H1 (cell line): ENCODE results near the gene GNG4. TPM values are rescaled to one million over a fixed set of nuclear protein-coding genes. Genes with fewer than 3 reads are reported as not detected.

Experiments
- HDAC2 ChIP-seq, 2 experiments: fragments of 300-600 bp in 1 of 2; sonication (generic) in 1 of 2; IDR thresholded peaks; 2 replicates each; pipeline ENCODE4 v1.6.1; 2011 to 2012; ENCODE audit warnings: low read depth in 2 of 2, low read length in 2 of 2, mild to moderate bottlenecking in 2 of 2, moderate library complexity in 2 of 2, borderline replicate concordance in 1 of 2, inconsistent platforms in 1 of 2
- JUND ChIP-seq: IDR thresholded peaks from 2 replicates; pipeline ENCODE4 v1.6.1; 2011; ENCODE audit warnings: mild to moderate bottlenecking, improper control_type of control experiment, low read length
- RNF2 ChIP-seq: fragments of 200-900, 300-1000 bp; sonication (generic); IDR thresholded peaks from 2 replicates; pipeline ENCODE4 v1.7.1; 2016; ENCODE audit warnings: borderline replicate concordance, low read depth, mild to moderate bottlenecking, antibody characterized with exemption, low read length; ENCODE audit not compliant: poor library complexity, severe bottlenecking; ENCODE audit errors: missing control alignments
- TEAD4 ChIP-seq: IDR thresholded peaks from 2 replicates; pipeline ENCODE4 v1.6.1; 2012; ENCODE audit warnings: low read depth, low read length, inconsistent platforms, mixed read lengths
- YY1 ChIP-seq: IDR thresholded peaks from 2 replicates; pipeline ENCODE4 v1.6.1; 2011; ENCODE audit warnings: low read depth, mild to moderate bottlenecking, low read length
- polyA plus RNA-seq, 7 experiments: library from polyadenylated mRNA; depleted of rRNA in 3 of 7; stranded (reverse) in 5 of 7; unstranded in 2 of 7; fragments of >200 nt in 5 of 7; fragments of 200-250 nt in 2 of 7; gene quantifications; 1 replicate in 5 of 7; 2 replicates in 1 of 7; 4 replicates in 1 of 7; pipeline versions ENCODE4 v1.2.1 to v1.2.3, GENCODE V29; 2011 to 2013; ENCODE audit warnings: missing spikeins in 2 of 7, mixed read lengths in 2 of 7
- total RNA-seq: library from RNA; stranded (reverse); fragmentation: NEBNext Ultra II Directional; extraction: Animal tissue kit (Norgen Biotek cat#: 25700); gene quantifications from 2 replicates; pipeline ENCODE4 v1.2.1, GENCODE V29; 2021
- TF ChIP-seq, protein P1 (sequence below): IDR thresholded peaks from 2 replicates; pipeline ENCODE4 v1.6.1; 2011; ENCODE audit warnings: low read length, improper control_type of control experiment

GNG4 gene
- total and polyA plus RNA-seq, 2 of the 8 experiments (the other 6 are each of a cell fraction or from before 2014, with no cell fraction given), result 95.5 to 96.8 TPM

DNA sequence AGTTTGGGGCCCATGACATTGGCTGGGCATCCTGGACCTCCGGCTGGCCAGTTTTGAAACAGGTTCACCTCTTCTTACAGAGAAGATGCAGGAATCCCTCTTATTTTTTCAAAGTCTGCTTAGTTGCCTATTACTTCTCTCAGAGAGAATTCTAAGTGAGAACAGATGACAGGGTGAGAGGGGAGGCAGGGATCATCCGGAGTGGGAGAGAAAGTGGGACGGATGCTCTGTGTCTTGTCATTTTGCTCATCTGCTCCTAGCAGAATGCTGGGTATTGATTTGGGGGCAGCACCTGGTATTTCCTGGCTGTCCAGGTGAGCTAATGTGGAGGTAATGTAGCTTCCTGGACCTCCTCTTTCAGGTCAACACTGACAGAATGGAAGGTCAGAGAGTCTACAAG, 32.4 kb downstream of the GNG4 start (continued):
- TF ChIP-seq HDAC2 (IDR thresholded peaks at IDR 0.05; ENCODE audit: borderline replicate concordance in 1 of 2, low read depth in 2 of 2, low read length in 2 of 2) (no peak), JUND (no peak), YY1 (no peak), TEAD4 (no peak), RNF2 (no peak)
- TF ChIP-seq, protein P1, sequence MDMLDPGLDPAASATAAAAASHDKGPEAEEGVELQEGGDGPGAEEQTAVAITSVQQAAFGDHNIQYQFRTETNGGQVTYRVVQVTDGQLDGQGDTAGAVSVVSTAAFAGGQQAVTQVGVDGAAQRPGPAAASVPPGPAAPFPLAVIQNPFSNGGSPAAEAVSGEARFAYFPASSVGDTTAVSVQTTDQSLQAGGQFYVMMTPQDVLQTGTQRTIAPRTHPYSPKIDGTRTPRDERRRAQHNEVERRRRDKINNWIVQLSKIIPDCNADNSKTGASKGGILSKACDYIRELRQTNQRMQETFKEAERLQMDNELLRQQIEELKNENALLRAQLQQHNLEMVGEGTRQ, result no peak
